Measurements from ENCODE around the gene FSD1. TPM values are rescaled to one million over a fixed set of nuclear protein-coding genes. Genes with fewer than 3 reads are reported as not detected.

FSD1 gene
- total RNA-seq, 2 experiments from 2014 or later: 19.8 to 23.2 TPM

- Histone ChIP-seq H3K36me3 (ENCODE audit: insufficient read depth, low read length) (no peaks in the 10 kb centered on the region), H3K27ac (ENCODE audit: low read depth, low read length, poor library complexity, severe bottlenecking) (no peak overlapping the region), H3K4me3 (ENCODE audit: low read depth, low read length, poor library complexity, severe bottlenecking) (no peak overlapping the region), H3K9me3 (ENCODE audit: low read length) (no peaks in the 10 kb centered on the region), H2AFZ (ENCODE audit: low read length) (no peak overlapping the region), H3K9me2 (ENCODE audit: insufficient read depth, low read length) (no peaks in the 10 kb centered on the region), H3K4me1 (ENCODE audit: insufficient read depth, low read length, poor library complexity, severe bottlenecking) (no peaks in the 10 kb centered on the region), H4K20me1 (ENCODE audit: insufficient read depth, low read length) (no peaks in the 10 kb centered on the region), H3K4me2 (ENCODE audit: low read length) (no peak overlapping the region), H3K79me2 (ENCODE audit: insufficient read depth, low read depth, low read length) (no peaks in the 10 kb centered on the region)
- DNase-seq (ENCODE audit: low spot score): no peak
- no TSS peak for BruUV-seq (replicated peaks)
- intact Hi-C loops (cut with micrococcal nuclease; ENCODE audit: unreplicated experiment): no loop called here
- POLR2A ChIA-PET: interaction anchor here (0.6 to 0.8 kb wide), 2 partner anchors 36 to 76 kb away, joined by 3 read pairs; no protein-coding TSS in a partner anchor
- CTCF ChIA-PET (ENCODE audit: unreplicated experiment): interaction anchor here (0.6 kb wide), 1 partner anchor 65 kb away, joined by 3 read pairs; no protein-coding TSS in a partner anchor
- TF ChIP-seq EZH2phosphoT487 (IDR thresholded peaks at IDR 0.05; ENCODE audit: borderline replicate concordance, low read depth, low read length): no peak
- TF ChIP-seq, protein P1, sequence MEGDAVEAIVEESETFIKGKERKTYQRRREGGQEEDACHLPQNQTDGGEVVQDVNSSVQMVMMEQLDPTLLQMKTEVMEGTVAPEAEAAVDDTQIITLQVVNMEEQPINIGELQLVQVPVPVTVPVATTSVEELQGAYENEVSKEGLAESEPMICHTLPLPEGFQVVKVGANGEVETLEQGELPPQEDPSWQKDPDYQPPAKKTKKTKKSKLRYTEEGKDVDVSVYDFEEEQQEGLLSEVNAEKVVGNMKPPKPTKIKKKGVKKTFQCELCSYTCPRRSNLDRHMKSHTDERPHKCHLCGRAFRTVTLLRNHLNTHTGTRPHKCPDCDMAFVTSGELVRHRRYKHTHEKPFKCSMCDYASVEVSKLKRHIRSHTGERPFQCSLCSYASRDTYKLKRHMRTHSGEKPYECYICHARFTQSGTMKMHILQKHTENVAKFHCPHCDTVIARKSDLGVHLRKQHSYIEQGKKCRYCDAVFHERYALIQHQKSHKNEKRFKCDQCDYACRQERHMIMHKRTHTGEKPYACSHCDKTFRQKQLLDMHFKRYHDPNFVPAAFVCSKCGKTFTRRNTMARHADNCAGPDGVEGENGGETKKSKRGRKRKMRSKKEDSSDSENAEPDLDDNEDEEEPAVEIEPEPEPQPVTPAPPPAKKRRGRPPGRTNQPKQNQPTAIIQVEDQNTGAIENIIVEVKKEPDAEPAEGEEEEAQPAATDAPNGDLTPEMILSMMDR (conservative IDR thresholded peaks at IDR 0.05; ENCODE audit: low read length): no peak
These were observed 27.2 kb upstream of the FSD1 start for GRCh38 chr19:4277191-4277696.

- no peak for TF ChIP-seq EZH2phosphoT487 (IDR thresholded peaks at IDR 0.05; ENCODE audit: borderline replicate concordance, low read depth, low read length)
- TF ChIP-seq, protein P1 (conservative IDR thresholded peaks at IDR 0.05; ENCODE audit: low read length): no peak
- no peak overlapping the region for H2AFZ ChIP-seq (ENCODE audit: low read length)
- H4K20me1 ChIP-seq (ENCODE audit: insufficient read depth, low read length): no peaks in the 10 kb centered on the region
- no peak overlapping the region for H3K27ac ChIP-seq (ENCODE audit: low read depth, low read length, poor library complexity, severe bottlenecking)
- H3K4me3 ChIP-seq (ENCODE audit: low read depth, low read length, poor library complexity, severe bottlenecking): no peak overlapping the region
- ChIA-PET POLR2A (interaction anchor here (0.6 to 0.8 kb wide), 2 partner anchors 35 to 75 kb away, joined by 3 read pairs; no protein-coding TSS in a partner anchor), CTCF (ENCODE audit: unreplicated experiment) (no interaction called here)
- BruUV-seq (replicated peaks): no TSS peak
- H3K9me3 ChIP-seq (ENCODE audit: low read length): no peaks in the 10 kb centered on the region
- no peak for DNase-seq (ENCODE audit: low spot score)
- no peaks in the 10 kb centered on the region for H3K4me1 ChIP-seq (ENCODE audit: insufficient read depth, low read length, poor library complexity, severe bottlenecking)
- H3K79me2 ChIP-seq (ENCODE audit: insufficient read depth, low read depth, low read length): no peaks in the 10 kb centered on the region
- H3K4me2 ChIP-seq (ENCODE audit: low read length): no peak overlapping the region
- no peaks in the 10 kb centered on the region for H3K9me2 ChIP-seq (ENCODE audit: insufficient read depth, low read length)
- intact Hi-C loops (cut with micrococcal nuclease; ENCODE audit: unreplicated experiment): no loop called here
- H3K36me3 ChIP-seq (ENCODE audit: insufficient read depth, low read length): no peaks in the 10 kb centered on the region
These were observed 26.4 kb upstream of the FSD1 start for GRCh38 chr19:4278010-4278409.

DNA sequence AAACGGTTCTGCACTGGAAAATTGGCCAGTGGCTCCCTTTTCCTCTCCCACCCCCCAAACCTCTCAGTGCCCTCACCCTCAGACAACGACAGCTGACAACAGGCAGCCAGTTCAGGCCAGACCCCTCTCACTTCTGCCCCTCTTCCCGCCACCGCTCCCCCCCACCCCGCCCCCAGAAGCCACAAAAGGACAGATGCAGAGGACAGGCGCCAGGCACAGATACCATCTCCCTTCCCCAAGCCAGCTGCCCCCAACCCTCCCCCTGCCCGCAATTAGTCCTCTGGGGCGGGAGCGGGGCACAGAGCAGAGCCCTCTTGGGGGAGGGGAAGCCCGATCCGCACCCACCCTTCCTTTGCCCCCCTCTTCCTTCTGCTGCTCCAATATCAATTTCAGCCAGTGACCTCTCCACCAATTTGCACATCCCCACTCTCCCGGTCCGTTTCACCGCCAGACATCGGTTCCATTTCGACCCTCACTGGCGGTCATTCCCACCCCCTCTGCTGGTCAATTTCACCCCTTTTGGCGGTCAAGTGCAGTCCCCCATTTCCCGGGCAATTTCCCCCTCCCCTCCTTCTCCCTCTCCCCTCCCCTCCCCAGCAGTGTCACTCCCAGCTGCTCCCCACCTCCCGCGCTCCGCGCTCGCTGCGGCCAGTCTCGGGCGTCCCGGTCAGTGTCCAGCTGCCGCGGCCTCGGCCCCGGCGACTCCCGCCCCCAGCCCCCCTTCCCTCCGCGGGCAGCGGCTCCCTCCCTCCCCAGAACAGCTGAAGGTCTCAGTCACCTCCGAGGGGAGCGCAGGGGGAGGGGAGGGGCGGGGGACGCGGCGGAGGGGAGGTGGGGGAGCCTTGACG, 25.8 kb upstream of the FSD1 start, which contains the start of gene SHD:
Gene SHD (plus strand): TSS at position 848 of the 848 bp plus-strand sequence. CDS start 798 bp downstream, outside the sequence.
- POLR2A ChIA-PET: no interaction called here
- Histone ChIP-seq H3K4me1 (ENCODE audit: insufficient read depth, low read length, poor library complexity, severe bottlenecking) (no peaks in the 10 kb centered on the region), H4K20me1 (ENCODE audit: insufficient read depth, low read length) (no peaks in the 10 kb centered on the region), H2AFZ (ENCODE audit: low read length) (no peak within 1 kb of the TSS), H3K4me3 (ENCODE audit: low read depth, low read length, poor library complexity, severe bottlenecking) (no peak within 1 kb of the TSS), H3K9me2 (ENCODE audit: insufficient read depth, low read length) (no peaks in the 10 kb centered on the region), H3K4me2 (ENCODE audit: low read length) (no peak within 1 kb of the TSS), H3K27ac (ENCODE audit: low read depth, low read length, poor library complexity, severe bottlenecking) (no peak within 1 kb of the TSS), H3K36me3 (ENCODE audit: insufficient read depth, low read length) (no peaks in the 10 kb centered on the region), H3K9me3 (ENCODE audit: low read length) (no peaks in the 10 kb centered on the region), H3K79me2 (ENCODE audit: insufficient read depth, low read depth, low read length) (no peaks in the 10 kb centered on the region)
- intact Hi-C loops (cut with micrococcal nuclease; ENCODE audit: unreplicated experiment): no loop called here
- no peak for TF ChIP-seq EZH2phosphoT487 (IDR thresholded peaks at IDR 0.05; ENCODE audit: borderline replicate concordance, low read depth, low read length)
- TF ChIP-seq, protein P1 (conservative IDR thresholded peaks at IDR 0.05; ENCODE audit: low read length): no peak
- no peak for DNase-seq (ENCODE audit: low spot score)
- CTCF ChIA-PET (ENCODE audit: unreplicated experiment): no interaction called here
- BruUV-seq (replicated peaks): no TSS peak

Measured in OCI-LY7 (cell line).